Stomach (tissue), 9 donors: ENCODE measurements around the gene FYTTD1. TPM values are rescaled to one million over a fixed set of nuclear protein-coding genes. Genes with fewer than 3 reads are reported as not detected.

ENCODE experiments used
- DNase-seq, 2 donors: peaks; one replicate each; pipeline versions ENCODE4 v3.0.0 to v3.0.0-alpha.2; 2013 to 2019
- H3K27ac ChIP-seq, 5 donors: fragments of 200-600 bp in 4 of 5; sonication (generic) in 4 of 5; one replicate each; pipeline ENCODE4 v1.5.1; 2013 to 2019; ENCODE audit warnings: mild to moderate bottlenecking in 1 of 5, moderate library complexity in 1 of 5
- H3K27me3 ChIP-seq, 3 donors: fragments of 200-600 bp; sonication (generic); one replicate each; pipeline ENCODE4 v1.5.1; 2017 to 2019; ENCODE audit warnings: mixed run types in 1 of 3
- H3K36me3 ChIP-seq, 4 donors: fragments of 200-600 bp; sonication (generic); 1 replicate in 3 of 4; 2 replicates in 1 of 4; pipeline ENCODE4 v1.5.1; 2016 to 2019
- H3K4me1 ChIP-seq, 4 donors: fragments of 200-600 bp; sonication (generic); one replicate each; pipeline ENCODE4 v1.5.1; 2016 to 2019
- H3K4me3 ChIP-seq, 4 donors: fragments of 200-600 bp; sonication (generic) in 3 of 4; one replicate each; pipeline ENCODE4 v1.5.1; 2016 to 2019; ENCODE audit warnings: mild to moderate bottlenecking in 1 of 4
- H3K9me3 ChIP-seq, 4 donors: fragments of 200-600 bp; sonication (generic); one replicate each; pipeline ENCODE4 v1.5.1; 2016 to 2019
- CTCF ChIP-seq, 7 experiments: fragments of 450-650 bp in 4 of 7; fragments of 200-600 bp in 3 of 7; sonication (generic) in 3 of 7; IDR thresholded peaks; one replicate each; pipeline ENCODE4 v1.5.1; 2016 to 2019; ENCODE audit warnings: antibody characterized with exemption in 7 of 7, control low read depth in 2 of 7, mild to moderate bottlenecking in 1 of 7
- EP300 ChIP-seq: sonication (generic); formaldehyde crosslinking; IDR thresholded peaks from one replicate; pipeline ENCODE4 v1.6.1; 2017; ENCODE audit warnings: antibody characterized with exemption
- POLR2A ChIP-seq, 4 donors: fragments of 450-650 bp; IDR thresholded peaks; one replicate each; pipeline ENCODE4 v1.6.1; 2016; ENCODE audit warnings: antibody characterized with exemption in 4 of 4, control low read depth in 2 of 4, mild to moderate bottlenecking in 1 of 4, moderate library complexity in 1 of 4
- POLR2AphosphoS5 ChIP-seq, 3 donors: sonication (generic); formaldehyde crosslinking; IDR thresholded peaks; one replicate each; pipeline ENCODE4 v1.6.1; 2016; ENCODE audit warnings: antibody characterized with exemption in 3 of 3
- WGBS, 5 donors: extraction: QIAGEN DNeasy Blood & Tissue Kit in 3 of 5; methylation state at CpG; one replicate each; pipeline versions ENCODE4 v1.1.5 to v1.1.7; 2013 to 2018; 5-methylcytosine and 5-hydroxymethylcytosine counted together
- intact Hi-C: fragments of 100-400 bp; cut with DNase I; formaldehyde crosslinking; loops from one replicate; pipeline ENCODE4 v1.15.1; 2023; ENCODE audit warnings: low total_unique reads
- polyA plus RNA-seq, 3 donors: library from polyadenylated mRNA; stranded (reverse); fragments of 200-250 nt; gene quantifications; one replicate each; pipeline ENCODE4 v1.2.3, GENCODE V29; 2013
- total RNA-seq, 5 donors: library from RNA; depleted of rRNA; stranded (reverse); fragments of >200 nt; gene quantifications; one replicate each; pipeline versions ENCODE4 v1.1.0 to v1.2.3, GENCODE V29; 2014 to 2016
- donor health status: healthy with polysubstance abuse.
- donor health status: Bipolar disorder and iron deficiency.
- donor health status: healthy.

FYTTD1 gene
- total and polyA plus RNA-seq, 8 donors: 9.4 to 47.0 (median 27.9) TPM

GRCh38 chr3:197835509-197835908, 85.8 kb downstream of the FYTTD1 start:
- no peaks in the 10 kb centered on the region for H3K27me3 ChIP-seq
- TF ChIP-seq POLR2A (IDR thresholded peaks at IDR 0.05): no peak
- no peak for TF ChIP-seq CTCF (IDR thresholded peaks at IDR 0.05)
- TF ChIP-seq POLR2AphosphoS5 (IDR thresholded peaks at IDR 0.05): no peak
- TF ChIP-seq EP300: no peak
- intact Hi-C loops: no loop called here
- H3K9me3 ChIP-seq: no peaks in the 10 kb centered on the region
- no peak for DNase-seq
- H3K4me3 ChIP-seq: no peak overlapping the region
- 96 to 98% (median 97%) methylated on average over 5 of the region's 5 CpGs for WGBS, 5 donors
- no peaks in the 10 kb centered on the region for H3K4me1 ChIP-seq
- H3K27ac ChIP-seq: no peak overlapping the region
- H3K36me3 ChIP-seq: peaks cover 30 to 98% (median 86%) of the 10 kb centered on the region in 4 donors

- Histone ChIP-seq H3K27me3 (no peaks in the 10 kb centered on the region), H3K4me1 (no peaks in the 10 kb centered on the region), H3K4me3 (no peak overlapping the region), H3K9me3 (no peaks in the 10 kb centered on the region), H3K36me3 (peaks cover 30 to 98% (median 86%) of the 10 kb centered on the region in 4 donors), H3K27ac (no peak overlapping the region)
- TF ChIP-seq POLR2AphosphoS5 (IDR thresholded peaks at IDR 0.05) (no peak), EP300 (no peak), POLR2A (IDR thresholded peaks at IDR 0.05) (no peak), CTCF (IDR thresholded peaks at IDR 0.05) (no peak)
- no peak for DNase-seq
- intact Hi-C loops: no loop called here
Measured at GRCh38 chr3:197836244-197836643, 86.6 kb downstream of the FYTTD1 start.

Other genes with a start within 250 kb of the FYTTD1 start
- 100 to 1,000 TPM in 1 of 5 donors, 10 to 100 TPM in 3, 1 to 10 TPM in 1; 3.5 to 128 (median 20.5) TPM for gene BDH1, start 193.9 kb upstream of the FYTTD1 start, total RNA-seq
- 10 to 100 TPM; 10.6 to 37.5 (median 20.6) TPM for gene BDH1, start 193.9 kb upstream of the FYTTD1 start, polyA plus RNA-seq
- 10 to 100 TPM; 15.2 to 96.8 (median 67.0) TPM for gene RUBCN, start 13.0 kb upstream of the FYTTD1 start, total RNA-seq
- 1 to 10 TPM; 5.4 to 6.5 (median 6.1) TPM for gene RUBCN, start 13.0 kb upstream of the FYTTD1 start, polyA plus RNA-seq
- gene LRCH3, start 41.4 kb downstream of the FYTTD1 start, total RNA-seq: 100 to 1,000 TPM in 1 of 5 donors, 10 to 100 TPM in 4; 28.7 to 117 (median 47.3) TPM
- gene LRCH3, start 41.4 kb downstream of the FYTTD1 start, polyA plus RNA-seq: 1 to 10 TPM; 5.9 to 6.7 (median 6.6) TPM
- gene RPL35A, start 200.3 kb downstream of the FYTTD1 start, total RNA-seq: 100 to 1,000 TPM in 4 of 5 donors, 10 to 100 TPM in 1; 30.4 to 935 (median 568) TPM
- gene RPL35A, start 200.3 kb downstream of the FYTTD1 start, polyA plus RNA-seq: 1,000 to 10,000 TPM; 2,089 to 2,972 (median 2,364) TPM
- 10 to 100 TPM in 2 of 5 donors, 1 to 10 TPM in 3; 1.4 to 13.8 (median 5.8) TPM for gene LMLN, start 210.3 kb downstream of the FYTTD1 start, total RNA-seq
- gene LMLN, start 210.3 kb downstream of the FYTTD1 start, polyA plus RNA-seq: 1 to 10 TPM in 1 of 3 donors, under 1 TPM in 2; 0.15 to 1.7 (median 0.75) TPM